Measurements from ENCODE around the gene TMEM204.

DNA sequence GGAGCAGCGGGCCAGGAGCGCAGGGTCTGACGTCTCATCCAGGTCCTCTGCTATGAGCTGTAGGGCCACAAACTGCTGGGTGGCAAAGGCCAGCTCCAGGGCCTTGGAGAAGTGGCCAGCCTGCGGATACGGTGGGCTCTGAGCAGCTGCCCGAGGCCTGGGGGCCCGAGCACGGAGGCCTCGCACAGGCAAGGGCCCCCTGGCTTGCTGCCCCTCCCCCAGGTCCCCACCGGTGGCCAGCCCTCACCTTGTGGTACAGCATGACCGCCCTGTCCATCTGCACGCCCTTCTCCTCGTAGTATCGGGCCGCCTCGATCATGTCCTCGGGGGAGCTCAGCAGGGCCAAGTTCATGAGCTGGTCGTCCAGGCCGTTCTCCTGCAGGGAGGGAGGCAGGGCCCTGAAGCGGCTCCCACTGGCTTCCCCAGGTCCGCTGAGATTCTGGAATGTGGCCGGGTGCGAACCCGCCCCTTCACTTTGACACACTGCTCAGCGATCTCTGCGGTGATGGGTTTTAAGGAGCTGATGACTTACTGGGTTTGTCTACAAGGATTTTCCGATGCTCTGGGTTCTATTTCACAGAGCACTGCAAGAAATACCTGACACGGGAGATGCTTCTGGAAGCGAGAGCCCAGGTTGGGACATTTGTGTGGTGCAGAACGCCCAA lies 9.8 kb upstream of the TMEM204 start:
- TF ChIP-seq GATA2 (IDR thresholded peaks at IDR 0.05; ENCODE audit: low read depth, low read length) (no peak), GATA3 (IDR thresholded peaks at IDR 0.05; ENCODE audit: low read depth, low read length) (no peak)
